Panc1 (cell line): ENCODE data around the gene SMIM5. TPM values are rescaled to one million over a fixed set of nuclear protein-coding genes. Genes with fewer than 3 reads are reported as not detected.
A peak's percentile ranks its signal among the peaks of the same experiment; 100 is the strongest.

ENCODE experiments used
- ATAC-seq: fragments of 200-7000 bp; cut with Tn5 transposase; 2 replicates; pipeline ENCODE4 v1.9.1; 2020; ENCODE audit warnings: mild to moderate bottlenecking, moderate library complexity
- BruUV-seq: library from RNA; stranded (reverse); fragments of 400-500 nt; replicated peaks from 2 replicates; lab custom pipeline; 2021; lab: Mats Ljungman, UMichigan
- CTCF ChIA-PET: fragments of 300-600 bp; sonication (Branson Sonifier 250); formaldehyde crosslinking; loops from one replicate; lab custom pipeline; 2022; ENCODE audit warnings: antibody characterized with exemption; lab: Charles Lee
- POLR2A ChIA-PET: fragments of 300-600 bp; sonication (Branson Sonifier 250); formaldehyde crosslinking; loops from one replicate; lab custom pipeline; 2022; ENCODE audit warnings: antibody characterized with exemption; lab: Charles Lee
- DNase-seq: peaks from one replicate; pipeline ENCODE4 v3.0.0-alpha.2; 2010; ENCODE audit warnings: low read depth, low spot score
- H3K27ac ChIP-seq: 2 replicates; pipeline ENCODE4 v1.5.1; 2011; ENCODE audit warnings: mild to moderate bottlenecking, low read length, inconsistent platforms
- H3K27me3 ChIP-seq: fragments of 200-500 bp; sonication (Bioruptor generic); 2 replicates; pipeline ENCODE4 v1.6.0; 2014; ENCODE audit warnings: low read length, inconsistent platforms; ENCODE audit not compliant: control insufficient read depth, insufficient read depth
- H3K36me3 ChIP-seq: fragments of 200-500 bp; sonication (Bioruptor generic); 2 replicates; pipeline ENCODE4 v1.5.1; 2014; ENCODE audit warnings: inconsistent platforms, mild to moderate bottlenecking, low read length, moderate library complexity; ENCODE audit not compliant: control insufficient read depth, insufficient read depth
- H3K4me1 ChIP-seq: 2 replicates; pipeline ENCODE4 v1.5.1; 2011; ENCODE audit warnings: inconsistent platforms, mild to moderate bottlenecking, low read length, moderate library complexity; ENCODE audit not compliant: control insufficient read depth, insufficient read depth
- H3K4me3 ChIP-seq, 2 experiments: 2 replicates each; pipeline ENCODE4 v1.5.1; 2011 to 2012; ENCODE audit warnings: low read depth in 2 of 2, low read length in 2 of 2, mild to moderate bottlenecking in 2 of 2, inconsistent platforms in 1 of 2, moderate library complexity in 1 of 2
- H3K9me3 ChIP-seq: fragments of 200-500 bp; sonication (Bioruptor generic); 2 replicates; pipeline ENCODE4 v1.5.1; 2014; ENCODE audit warnings: low read depth, mild to moderate bottlenecking, inconsistent platforms, low read length, moderate library complexity; ENCODE audit not compliant: control insufficient read depth, insufficient read depth
- CTCF ChIP-seq: fragments of 450-650 bp; IDR thresholded peaks from 2 replicates; pipeline ENCODE4 v1.5.1; 2017; ENCODE audit warnings: mild to moderate bottlenecking
- POLR2AphosphoS5 ChIP-seq: IDR thresholded peaks from 2 replicates; pipeline ENCODE4 v1.6.1; 2012; ENCODE audit warnings: mild to moderate bottlenecking, low read depth, low read length, moderate library complexity
- REST ChIP-seq, 2 experiments: IDR thresholded peaks; 2 replicates each; pipeline ENCODE4 v1.6.1; 2011 to 2012; ENCODE audit warnings: low read depth in 2 of 2, control low read depth in 1 of 2, low read length in 1 of 2, mild to moderate bottlenecking in 1 of 2, moderate library complexity in 1 of 2; ENCODE audit not compliant: insufficient read depth in 1 of 2
- SIN3A ChIP-seq: IDR thresholded peaks from 2 replicates; pipeline ENCODE4 v1.6.1; 2012; ENCODE audit warnings: low read depth, mild to moderate bottlenecking, low read length, moderate library complexity, borderline replicate concordance; ENCODE audit not compliant: insufficient read depth
- TCF7L2 ChIP-seq: IDR thresholded peaks from 2 replicates; pipeline ENCODE4 v1.6.1; 2011; ENCODE audit warnings: mild to moderate bottlenecking, low read depth, low read length, inconsistent platforms
- in situ Hi-C: cut with HindIII; loops from 2 replicates; pipeline ENCODE4 v1.10.0; 2016; ENCODE audit warnings: low sequenced_read_pairs, low pct_unique_long_range_greater_than_20kb
- intact Hi-C: fragments of 100-400 bp; cut with micrococcal nuclease; formaldehyde crosslinking; loops from one replicate; pipeline ENCODE4 v1.10.0; 2022; ENCODE audit not compliant: unreplicated experiment
- total RNA-seq: library from RNA; stranded (reverse); gene quantifications from one replicate; pipeline ENCODE4 v1.2.1, GENCODE V29; 2021; ENCODE audit not compliant: unreplicated experiment

The SMIM5 gene
- total RNA-seq, 1 experiment from 2014 or later: 0.10 TPM

GRCh38 chr17:75683583-75683982 lies 50.3 kb downstream of the SMIM5 start:
- ATAC-seq (peak; percentile 79), DNase-seq (peak; percentile 25)
- Histone ChIP-seq H3K27me3 (no peaks in the 10 kb centered on the region), H3K27ac (peak overlapping the region; percentile 63), H3K4me1 (peaks cover 40% of the 10 kb centered on the region), H3K4me3 (no peak overlapping the region), H3K9me3 (no peaks in the 10 kb centered on the region), H3K36me3 (no peaks in the 10 kb centered on the region)
- no peak for TF ChIP-seq REST (IDR thresholded peaks at IDR 0.05; ENCODE audit: insufficient read depth in 1 of 2, low read depth in 2 of 2, low read length in 1 of 2)
- no peak for TF ChIP-seq CTCF
- no peak for TF ChIP-seq TCF7L2
- no peak for TF ChIP-seq SIN3A
- no peak for TF ChIP-seq POLR2AphosphoS5
- ChIA-PET POLR2A (interaction anchor here (0.5 kb wide), 1 partner anchor 14 kb away, joined by 5 read pairs; no protein-coding TSS in a partner anchor), CTCF (interaction anchor here (0.6 to 0.7 kb wide), 3 partner anchors 25 to 97 kb away, joined by 3 to 4 read pairs (median 4); no protein-coding TSS in a partner anchor)
- no TSS peak for BruUV-seq
- intact Hi-C loops (no loop called here), in situ Hi-C loops (loop anchor here (5.0 kb wide), 1 partner anchor 64 kb away; no protein-coding TSS in a partner anchor)

- in situ Hi-C loops (loop anchor here (5.0 kb wide), 1 partner anchor 63 kb away; no protein-coding TSS in a partner anchor), intact Hi-C loops (no loop called here)
- Histone ChIP-seq H3K4me1 (peaks cover 38% of the 10 kb centered on the region), H3K4me3 (no peak overlapping the region), H3K27ac (peak overlapping the region; percentile 63; the same call in 1 of the 2 replicates), H3K36me3 (no peaks in the 10 kb centered on the region), H3K27me3 (no peaks in the 10 kb centered on the region), H3K9me3 (no peaks in the 10 kb centered on the region)
- CTCF ChIA-PET: no interaction called here
- no peak for DNase-seq
- POLR2A ChIA-PET: interaction anchor here (0.5 kb wide), 1 partner anchor 15 kb away, joined by 5 read pairs; no protein-coding TSS in a partner anchor
- ATAC-seq: no peak
- no peak for TF ChIP-seq SIN3A
- TF ChIP-seq POLR2AphosphoS5: no peak
- no peak for TF ChIP-seq CTCF
- no peak for TF ChIP-seq REST (IDR thresholded peaks at IDR 0.05; ENCODE audit: insufficient read depth in 1 of 2, low read depth in 2 of 2, low read length in 1 of 2)
- TF ChIP-seq TCF7L2: no peak
- no TSS peak for BruUV-seq
Measured at GRCh38 chr17:75684249-75684648, 51.0 kb downstream of the SMIM5 start.
